Measurements from ENCODE around the gene SDCBP2. TPM values are rescaled to one million over a fixed set of nuclear protein-coding genes. Genes with fewer than 3 reads are reported as not detected.

Gene SDCBP2
- total RNA-seq, 2 donors from 2014 or later, result 4.9 to 18.5 TPM

Other genes starting within 250 kb of the SDCBP2 start
- 100 to 1,000 TPM in 1 of 2 donors, 10 to 100 TPM in 1; 89.6 to 151 TPM for gene PSMF1, start 210.5 kb downstream of the SDCBP2 start, total RNA-seq
- gene TMEM74B, start 144.2 kb downstream of the SDCBP2 start, total RNA-seq, result 1 to 10 TPM in 1 of 2 donors, not detected in 1; 8.3 TPM
- gene C20orf202, start 125.7 kb downstream of the SDCBP2 start, total RNA-seq, result under 1 TPM; 0.19 to 0.55 TPM
- under 1 TPM; 0.25 to 0.47 TPM for gene RAD21L1, start 103.1 kb downstream of the SDCBP2 start, total RNA-seq
- 1 to 10 TPM; 3.2 to 4.8 TPM for gene SNPH, start 62.8 kb downstream of the SDCBP2 start, total RNA-seq
- gene FKBP1A, start 63.9 kb upstream of the SDCBP2 start, total RNA-seq, result 100 to 1,000 TPM; 147 to 374 TPM
- 10 to 100 TPM; 40.1 to 70.1 TPM for gene NSFL1C, start 137.7 kb upstream of the SDCBP2 start, total RNA-seq
- not detected for gene SIRPB2, start 162.3 kb upstream of the SDCBP2 start, total RNA-seq
- not detected for gene SIRPD, start 228.6 kb upstream of the SDCBP2 start, total RNA-seq

All from activated naive CD4-positive, alpha-beta T cell treated with anti-CD3 and anti-CD28 coated beads, Interleukin-2, amount 50 U/mL, for 72 hours (primary cell).